ENCODE data around the gene TTC1.

The TTC1 gene

DNA sequence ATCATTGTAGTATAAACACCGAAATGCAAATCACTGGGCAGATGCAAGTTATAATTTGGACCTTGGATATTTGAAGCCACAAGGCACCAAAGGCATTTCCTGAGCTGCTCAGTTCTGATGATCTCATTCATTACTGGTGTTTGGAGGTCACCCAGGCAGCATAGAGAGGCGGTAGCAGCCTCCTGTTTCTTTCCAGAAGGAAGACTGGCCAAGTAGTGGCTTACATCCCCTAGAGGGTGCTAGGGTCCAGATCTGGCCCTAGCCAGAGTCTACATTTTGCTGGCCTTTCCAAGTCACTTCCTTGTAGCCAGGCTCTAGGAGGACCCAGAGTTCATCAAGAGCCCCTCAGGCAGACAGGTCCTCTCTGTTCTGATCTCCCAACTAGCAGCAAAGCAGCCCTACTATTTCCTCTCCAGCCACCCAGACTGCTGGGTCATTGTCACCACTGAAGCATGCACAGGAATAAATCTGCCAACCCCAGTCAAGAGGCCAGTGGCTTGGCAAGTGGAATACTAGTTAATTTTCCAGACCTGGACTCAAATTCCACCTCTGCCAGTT, 33.4 kb upstream of the TTC1 start:
- ATAC-seq: peak; percentile 97
- no peak for TF ChIP-seq ARNTL (CRISPR knock-in tag; IDR thresholded peaks at IDR 0.05; ENCODE audit: borderline replicate concordance, low read depth)

DNA sequence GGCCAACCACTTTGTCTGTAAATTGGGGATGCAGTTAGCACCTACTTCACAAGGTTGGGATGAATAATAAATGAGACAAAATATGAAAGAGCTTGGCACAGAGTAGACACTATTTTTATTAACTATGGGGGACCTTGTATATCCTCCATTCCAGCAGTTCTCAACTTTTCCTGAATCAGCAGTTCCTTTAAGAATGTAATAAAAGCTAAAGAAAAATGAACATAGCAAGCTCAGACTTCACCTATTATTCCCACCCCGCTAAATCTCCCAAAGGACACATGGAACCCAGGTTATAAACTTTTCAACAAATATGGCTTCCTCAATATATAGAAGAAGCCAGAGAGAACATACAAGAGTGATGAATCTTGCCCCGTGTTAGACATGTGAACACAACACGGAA, 32.0 kb upstream of the TTC1 start:
- TF ChIP-seq, protein P1, sequence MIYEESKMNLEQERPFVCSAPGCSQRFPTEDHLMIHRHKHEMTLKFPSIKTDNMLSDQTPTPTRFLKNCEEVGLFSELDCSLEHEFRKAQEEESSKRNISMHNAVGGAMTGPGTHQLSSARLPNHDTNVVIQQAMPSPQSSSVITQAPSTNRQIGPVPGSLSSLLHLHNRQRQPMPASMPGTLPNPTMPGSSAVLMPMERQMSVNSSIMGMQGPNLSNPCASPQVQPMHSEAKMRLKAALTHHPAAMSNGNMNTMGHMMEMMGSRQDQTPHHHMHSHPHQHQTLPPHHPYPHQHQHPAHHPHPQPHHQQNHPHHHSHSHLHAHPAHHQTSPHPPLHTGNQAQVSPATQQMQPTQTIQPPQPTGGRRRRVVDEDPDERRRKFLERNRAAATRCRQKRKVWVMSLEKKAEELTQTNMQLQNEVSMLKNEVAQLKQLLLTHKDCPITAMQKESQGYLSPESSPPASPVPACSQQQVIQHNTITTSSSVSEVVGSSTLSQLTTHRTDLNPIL (CRISPR knock-in tag; IDR thresholded peaks at IDR 0.05; ENCODE audit: low read depth): no peak
- TF ChIP-seq ZNF8 (CRISPR knock-in tag; IDR thresholded peaks at IDR 0.05): no peak
- TF ChIP-seq, protein P2, sequence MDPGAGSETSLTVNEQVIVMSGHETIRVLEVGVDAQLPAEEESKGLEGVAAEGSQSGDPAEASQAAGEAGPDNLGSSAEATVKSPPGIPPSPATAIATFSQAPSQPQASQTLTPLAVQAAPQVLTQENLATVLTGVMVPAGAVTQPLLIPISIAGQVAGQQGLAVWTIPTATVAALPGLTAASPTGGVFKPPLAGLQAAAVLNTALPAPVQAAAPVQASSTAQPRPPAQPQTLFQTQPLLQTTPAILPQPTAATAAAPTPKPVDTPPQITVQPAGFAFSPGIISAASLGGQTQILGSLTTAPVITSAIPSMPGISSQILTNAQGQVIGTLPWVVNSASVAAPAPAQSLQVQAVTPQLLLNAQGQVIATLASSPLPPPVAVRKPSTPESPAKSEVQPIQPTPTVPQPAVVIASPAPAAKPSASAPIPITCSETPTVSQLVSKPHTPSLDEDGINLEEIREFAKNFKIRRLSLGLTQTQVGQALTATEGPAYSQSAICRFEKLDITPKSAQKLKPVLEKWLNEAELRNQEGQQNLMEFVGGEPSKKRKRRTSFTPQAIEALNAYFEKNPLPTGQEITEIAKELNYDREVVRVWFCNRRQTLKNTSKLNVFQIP (CRISPR knock-in tag; IDR thresholded peaks at IDR 0.05; ENCODE audit: borderline replicate concordance, low read depth): no peak
- no peak for TF ChIP-seq GLIS3 (CRISPR knock-in tag; IDR thresholded peaks at IDR 0.05)
- no peak for ATAC-seq

DNA sequence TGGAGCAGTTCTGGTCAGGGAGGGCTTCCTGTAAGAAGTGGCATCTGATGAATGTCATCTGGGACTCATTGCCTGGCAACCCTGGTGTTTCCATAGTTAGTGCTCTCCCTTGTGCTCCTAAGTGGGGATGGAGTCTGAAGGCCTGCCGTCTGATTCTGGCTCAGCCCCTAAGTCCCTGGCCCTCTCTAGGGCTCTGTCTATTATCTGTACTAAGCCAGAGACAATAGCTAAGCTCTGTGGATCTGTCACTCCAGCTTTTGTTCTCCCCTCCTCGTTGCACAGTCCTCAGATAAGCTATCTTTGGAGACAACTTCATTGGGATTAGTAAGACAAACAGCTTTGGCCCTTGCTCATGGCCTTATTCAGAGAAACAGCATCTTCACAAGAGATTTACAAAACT, 30.6 kb upstream of the TTC1 start:
- ATAC-seq: no peak
- TF ChIP-seq PPARA (CRISPR knock-in tag; IDR thresholded peaks at IDR 0.05; ENCODE audit: borderline replicate concordance) (no peak), ZFP30 (CRISPR knock-in tag; IDR thresholded peaks at IDR 0.05) (no peak), CSDC2 (CRISPR knock-in tag; IDR thresholded peaks at IDR 0.05) (no peak), OSR1 (CRISPR knock-in tag; IDR thresholded peaks at IDR 0.05) (no peak), ZNF70 (CRISPR knock-in tag; IDR thresholded peaks at IDR 0.05) (no peak), ZFP3 (CRISPR knock-in tag; IDR thresholded peaks at IDR 0.05) (no peak), SNAI2 (CRISPR knock-in tag; IDR thresholded peaks at IDR 0.05) (no peak), ZC3H10 (CRISPR knock-in tag; IDR thresholded peaks at IDR 0.05) (no peak), RARB (CRISPR knock-in tag; IDR thresholded peaks at IDR 0.05) (no peak)
- TF ChIP-seq, protein P1 (CRISPR knock-in tag; IDR thresholded peaks at IDR 0.05; ENCODE audit: low read depth): no peak

DNA sequence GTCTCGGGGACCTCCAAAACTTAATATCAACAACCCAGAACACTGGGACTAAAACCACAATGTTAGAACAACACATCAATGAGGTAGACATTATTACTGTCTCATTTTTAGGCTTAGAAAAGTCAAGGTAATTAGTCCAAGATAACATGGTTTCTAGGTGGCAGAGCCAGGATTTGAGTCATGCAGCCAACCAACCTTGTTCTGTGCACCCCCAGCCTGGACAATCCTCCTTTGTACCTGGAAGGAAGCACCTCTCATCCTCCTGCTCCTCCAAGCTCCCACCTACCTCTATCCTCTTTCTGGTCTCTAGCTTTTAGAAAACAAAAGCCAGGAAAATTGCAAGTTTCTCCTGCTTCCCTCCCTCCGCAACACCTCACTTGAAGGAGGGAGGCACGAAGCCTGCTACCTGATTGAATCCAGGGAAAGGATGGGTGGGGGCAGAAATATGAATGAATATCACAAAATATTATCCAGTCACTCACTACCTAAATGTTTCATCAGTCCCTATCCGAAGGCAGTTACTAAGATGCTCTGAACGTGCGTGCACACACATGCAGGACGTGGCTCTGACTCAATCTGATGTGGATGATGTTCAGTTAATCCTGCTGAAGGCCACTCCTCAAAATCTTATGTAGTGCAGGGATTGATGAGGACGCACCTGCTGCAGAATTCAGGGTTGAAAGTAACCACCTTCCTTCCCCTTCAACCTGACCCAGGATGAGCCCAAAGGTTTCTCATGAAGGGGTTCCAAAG, 26.3 kb upstream of the TTC1 start:
- no peak for ATAC-seq
- no peak for TF ChIP-seq OSR1 (CRISPR knock-in tag; IDR thresholded peaks at IDR 0.05)
- no peak for TF ChIP-seq ESRRG (CRISPR knock-in tag; IDR thresholded peaks at IDR 0.05)
- TF ChIP-seq BACH2 (CRISPR knock-in tag; IDR thresholded peaks at IDR 0.05; ENCODE audit: borderline replicate concordance): no peak
- no peak for TF ChIP-seq SNAI2 (CRISPR knock-in tag; IDR thresholded peaks at IDR 0.05)
- no peak for TF ChIP-seq TOX (CRISPR knock-in tag; IDR thresholded peaks at IDR 0.05; ENCODE audit: borderline replicate concordance)
- TF ChIP-seq TCF4 (CRISPR knock-in tag; IDR thresholded peaks at IDR 0.05; ENCODE audit: borderline replicate concordance): no peak
- TF ChIP-seq, protein P1 (CRISPR knock-in tag; IDR thresholded peaks at IDR 0.05; ENCODE audit: low read depth): no peak
- TF ChIP-seq, protein P2 (CRISPR knock-in tag; IDR thresholded peaks at IDR 0.05; ENCODE audit: borderline replicate concordance, low read depth): no peak
- TF ChIP-seq ZNF70 (CRISPR knock-in tag; IDR thresholded peaks at IDR 0.05): no peak
- TF ChIP-seq ARNTL (CRISPR knock-in tag; IDR thresholded peaks at IDR 0.05; ENCODE audit: borderline replicate concordance, low read depth): no peak
- TF ChIP-seq ZFP30 (CRISPR knock-in tag; IDR thresholded peaks at IDR 0.05): no peak
- no peak for TF ChIP-seq ZNF8 (CRISPR knock-in tag; IDR thresholded peaks at IDR 0.05)
- TF ChIP-seq ZFP3 (CRISPR knock-in tag; IDR thresholded peaks at IDR 0.05): no peak
- no peak for TF ChIP-seq PPARA (CRISPR knock-in tag; IDR thresholded peaks at IDR 0.05; ENCODE audit: borderline replicate concordance)
- TF ChIP-seq, protein P3, sequence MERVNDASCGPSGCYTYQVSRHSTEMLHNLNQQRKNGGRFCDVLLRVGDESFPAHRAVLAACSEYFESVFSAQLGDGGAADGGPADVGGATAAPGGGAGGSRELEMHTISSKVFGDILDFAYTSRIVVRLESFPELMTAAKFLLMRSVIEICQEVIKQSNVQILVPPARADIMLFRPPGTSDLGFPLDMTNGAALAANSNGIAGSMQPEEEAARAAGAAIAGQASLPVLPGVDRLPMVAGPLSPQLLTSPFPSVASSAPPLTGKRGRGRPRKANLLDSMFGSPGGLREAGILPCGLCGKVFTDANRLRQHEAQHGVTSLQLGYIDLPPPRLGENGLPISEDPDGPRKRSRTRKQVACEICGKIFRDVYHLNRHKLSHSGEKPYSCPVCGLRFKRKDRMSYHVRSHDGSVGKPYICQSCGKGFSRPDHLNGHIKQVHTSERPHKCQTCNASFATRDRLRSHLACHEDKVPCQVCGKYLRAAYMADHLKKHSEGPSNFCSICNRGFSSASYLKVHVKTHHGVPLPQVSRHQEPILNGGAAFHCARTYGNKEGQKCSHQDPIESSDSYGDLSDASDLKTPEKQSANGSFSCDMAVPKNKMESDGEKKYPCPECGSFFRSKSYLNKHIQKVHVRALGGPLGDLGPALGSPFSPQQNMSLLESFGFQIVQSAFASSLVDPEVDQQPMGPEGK (CRISPR knock-in tag; IDR thresholded peaks at IDR 0.05; ENCODE audit: borderline replicate concordance): no peak
- no peak for TF ChIP-seq GLIS3 (CRISPR knock-in tag; IDR thresholded peaks at IDR 0.05)
